ENCODE data around the gene PKN3. TPM values are rescaled to one million over a fixed set of nuclear protein-coding genes. Genes with fewer than 3 reads are reported as not detected.
"Not testable (repeated sequence)": the region's sequence is repeated elsewhere in the genome, so short reads cannot be mapped to it uniquely, and the experiment has no call there.

PKN3 gene
- polyA plus RNA-seq, result 10 to 100 TPM in 1 of 4 donors, 1 to 10 TPM in 3; 4.1 to 12.3 (median 4.5) TPM
- long read RNA-seq, donor 1, partial matches to known transcripts, result 87 of 87 reads
- long read RNA-seq, donor 1, other reads (novel, unspliced or antisense), result 0 of 87 reads
- long read RNA-seq, donor 2, partial matches to known transcripts, result 13 of 13 reads
- long read RNA-seq, donor 2, other reads (novel, unspliced or antisense), result 0 of 13 reads
- long read RNA-seq, donor 3, partial matches to known transcripts, result 32 of 32 reads
- long read RNA-seq, donor 3, other reads (novel, unspliced or antisense), result 0 of 32 reads
- long read RNA-seq, donor 4, result 0 reads
- long read RNA-seq, donor 5, result 0 reads
- long read RNA-seq, donor 6, result 0 reads
- long read RNA-seq, donor 7, result 0 reads
- long read RNA-seq, donor 8, result 0 reads
- long read RNA-seq, donor 9, partial matches to known transcripts, result 0 of 8 reads
- long read RNA-seq, donor 9, other reads (novel, unspliced or antisense), result 8 of 8 reads
- long read RNA-seq, donor 10, partial matches to known transcripts, result 0 of 36 reads
- long read RNA-seq, donor 10, other reads (novel, unspliced or antisense), result 36 of 36 reads

DNA sequence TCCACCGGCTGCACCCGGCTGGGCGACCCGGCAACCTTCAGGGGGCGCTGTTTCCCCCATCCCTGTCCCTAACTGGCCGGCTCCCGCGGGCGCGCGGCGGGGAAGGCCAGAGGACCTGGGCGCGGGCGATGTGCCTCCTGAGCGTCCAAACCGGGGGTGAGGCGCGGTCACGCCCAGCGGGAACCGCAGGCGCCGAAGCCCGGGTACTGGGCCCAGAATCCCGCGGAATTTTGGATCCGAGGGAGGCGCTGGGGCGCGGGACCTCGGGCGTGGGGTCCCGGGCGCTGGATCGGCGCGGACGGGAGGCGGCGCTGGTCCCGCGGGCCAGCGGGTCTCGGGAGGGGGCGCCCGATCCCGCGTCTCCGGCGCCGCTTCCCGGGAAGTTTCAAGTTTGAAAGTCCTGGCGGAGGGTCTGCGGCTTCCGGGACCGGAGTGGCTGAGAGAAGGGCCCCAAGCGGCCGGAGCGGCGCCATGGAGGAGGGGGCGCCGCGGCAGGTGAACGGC lies at the start of gene PKN3:
TSS of gene PKN3 (plus strand) at position 59 of the 504 bp plus-strand sequence. CDS start at position 472, 413 bp downstream.
- peak within 1 kb of the TSS in 1 of 3 donors; percentile 81 for H3K27ac ChIP-seq (ENCODE audit: low read depth in 1 of 3, low read length in 2 of 3)

DNA sequence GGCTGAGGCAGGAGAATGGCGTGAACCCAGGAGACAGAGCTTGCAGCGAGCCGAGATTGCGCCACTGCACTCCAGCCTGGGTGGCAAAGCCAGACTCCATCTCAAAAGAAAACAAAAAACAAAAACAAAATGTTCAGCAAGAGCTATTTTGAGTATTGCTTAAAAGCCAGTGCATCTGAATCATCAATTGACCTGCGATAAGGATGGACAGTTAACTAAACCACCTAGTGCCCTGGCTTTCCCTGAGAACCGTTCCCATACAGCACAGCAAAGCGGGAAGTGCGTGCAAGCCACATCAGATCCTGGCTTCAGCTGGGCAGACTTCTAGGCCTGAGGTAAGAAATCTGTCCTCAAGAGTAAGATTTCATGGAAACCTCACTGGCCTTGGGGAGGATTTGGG lies 48.4 kb upstream of the PKN3 start:
- WGBS, 3 donors, result 95 to 97% (median 96%) methylated on average over 8 of the region's 8 CpGs
- H3K4me3 ChIP-seq (ENCODE audit: low read depth in 1 of 3, low read length in 3 of 3), result no peak overlapping the region
- H3K9me3 ChIP-seq (ENCODE audit: control insufficient read depth in 2 of 2, insufficient read depth in 1 of 2, low read depth in 1 of 2, low read length in 1 of 2), result peaks cover 0 to 3% of the 10 kb centered on the region in 2 donors
- DNase-seq (no peak), FAIRE-seq (no peak)
- peaks cover 0 to 18% (median 0%) of the 10 kb centered on the region in 3 donors for H3K36me3 ChIP-seq (ENCODE audit: control insufficient read depth in 3 of 3, insufficient read depth in 2 of 3, low read depth in 1 of 3, low read length in 3 of 3)
- H3K27me3 ChIP-seq (ENCODE audit: control insufficient read depth in 3 of 3, insufficient read depth in 3 of 3, low read length in 3 of 3), result no peaks in the 10 kb centered on the region
- no peak overlapping the region for H3K27ac ChIP-seq (ENCODE audit: low read depth in 1 of 3, low read length in 2 of 3)
- peaks cover 0 to 4% (median 0%) of the 10 kb centered on the region in 3 donors for H3K4me1 ChIP-seq (ENCODE audit: control insufficient read depth in 3 of 3, insufficient read depth in 2 of 3, low read depth in 1 of 3, low read length in 2 of 3)

More for the DNA sequence above, at the start of gene PKN3:
- DNase-seq (peak; percentile 83 to 95), FAIRE-seq (no peak)
- H3K4me1 ChIP-seq (ENCODE audit: control insufficient read depth in 3 of 3, insufficient read depth in 2 of 3, low read depth in 1 of 3, low read length in 2 of 3), result no peaks in the 10 kb centered on the region
- WGBS, 3 donors, result 0% methylated on average over 27 to 65 of the region's 65 CpGs
- peaks cover 0 to 10% (median 0%) of the 10 kb centered on the region in 3 donors for H3K36me3 ChIP-seq (ENCODE audit: control insufficient read depth in 3 of 3, insufficient read depth in 2 of 3, low read depth in 1 of 3, low read length in 3 of 3)
- no peaks in the 10 kb centered on the region for H3K27me3 ChIP-seq (ENCODE audit: control insufficient read depth in 3 of 3, insufficient read depth in 3 of 3, low read length in 3 of 3)
- no peaks in the 10 kb centered on the region for H3K9me3 ChIP-seq (ENCODE audit: control insufficient read depth in 2 of 2, insufficient read depth in 1 of 2, low read depth in 1 of 2, low read length in 1 of 2)
- peak within 1 kb of the TSS; percentile 48 to 76 (median 60) for H3K4me3 ChIP-seq (ENCODE audit: low read depth in 1 of 3, low read length in 3 of 3)

DNA sequence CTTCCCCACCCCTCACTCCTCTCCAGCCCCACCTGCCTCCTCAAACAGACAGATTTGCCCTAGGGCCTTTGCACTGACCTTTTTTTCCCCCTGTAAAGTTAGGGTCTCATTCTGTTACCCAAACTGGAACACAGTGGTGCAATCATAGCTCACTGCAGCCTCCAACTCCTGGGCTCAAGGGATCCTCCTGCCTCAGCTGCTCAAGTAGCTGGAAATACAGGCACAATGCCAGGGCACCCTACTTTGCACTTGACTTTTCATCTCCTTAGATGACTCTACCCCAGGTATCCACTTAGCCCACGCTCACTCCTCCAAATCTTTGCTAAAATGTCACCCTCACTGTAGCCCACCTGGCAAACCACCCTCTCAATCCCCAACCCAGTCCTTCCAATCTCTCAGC lies 47.8 kb upstream of the PKN3 start:
- peaks cover 0 to 4% (median 0%) of the 10 kb centered on the region in 3 donors for H3K4me1 ChIP-seq (ENCODE audit: control insufficient read depth in 3 of 3, insufficient read depth in 2 of 3, low read depth in 1 of 3, low read length in 2 of 3)
- FAIRE-seq (no peak), DNase-seq (no peak)
- peaks cover 0 to 13% (median 0%) of the 10 kb centered on the region in 3 donors for H3K36me3 ChIP-seq (ENCODE audit: control insufficient read depth in 3 of 3, insufficient read depth in 2 of 3, low read depth in 1 of 3, low read length in 3 of 3)
- 97 to 100% (median 100%) methylated on average over 1 of the region's 1 CpG for whole genome bisulfite sequencing, 3 donors
- H3K4me3 ChIP-seq (ENCODE audit: low read depth in 1 of 3, low read length in 3 of 3), result no peak overlapping the region
- H3K27ac ChIP-seq (ENCODE audit: low read depth in 1 of 3, low read length in 2 of 3), result no peak overlapping the region
- peaks cover 0 to 3% of the 10 kb centered on the region in 2 donors for H3K9me3 ChIP-seq (ENCODE audit: control insufficient read depth in 2 of 2, insufficient read depth in 1 of 2, low read depth in 1 of 2, low read length in 1 of 2)
- no peaks in the 10 kb centered on the region for H3K27me3 ChIP-seq (ENCODE audit: control insufficient read depth in 3 of 3, insufficient read depth in 3 of 3, low read length in 3 of 3)

DNA sequence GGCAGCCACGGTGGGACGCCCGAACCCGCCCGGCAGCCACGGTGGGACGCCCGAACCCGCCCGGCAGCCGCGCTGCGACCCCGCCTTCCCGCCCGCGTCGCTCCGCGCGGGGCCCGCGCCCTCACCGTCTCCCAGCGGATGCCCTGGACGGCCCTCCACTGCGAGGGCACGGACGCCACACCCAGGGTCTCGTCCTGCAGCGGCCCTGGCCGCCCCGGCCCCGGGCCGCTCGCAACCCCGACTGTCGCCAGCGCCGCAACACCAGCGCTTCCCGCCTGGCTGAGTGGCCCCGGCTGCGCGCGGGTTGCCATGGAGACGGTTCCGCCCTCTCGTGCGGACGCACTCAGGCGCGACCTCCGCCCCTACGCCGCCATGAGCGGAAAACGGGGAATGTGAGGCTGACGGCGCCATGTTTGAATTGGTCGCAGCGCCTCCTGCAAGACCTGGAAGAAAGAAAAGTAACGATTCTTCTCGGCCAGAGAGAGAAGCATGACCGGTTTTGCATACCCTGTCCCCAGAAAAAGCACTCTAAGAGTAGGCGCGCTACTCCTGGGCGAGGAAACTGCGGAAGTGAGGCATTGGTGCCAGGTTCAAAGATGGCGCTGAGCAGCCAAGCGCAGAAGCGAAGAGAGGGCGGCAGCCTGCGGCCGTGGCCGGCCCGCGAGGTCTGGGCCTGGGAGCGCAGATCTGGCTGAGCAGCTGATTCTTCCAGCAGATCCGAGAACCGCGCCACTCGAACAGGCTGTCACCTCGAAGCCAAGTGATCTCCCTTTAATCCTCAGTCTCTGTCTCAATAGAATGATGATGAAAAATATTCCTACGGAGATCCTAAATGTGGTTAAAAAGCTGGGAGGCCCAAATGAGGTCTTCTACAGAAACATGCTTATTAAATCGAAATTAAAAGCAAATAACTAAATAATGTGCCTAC lies 45.6 kb upstream of the PKN3 start, which contains the start of gene DYNC2I2:
TSS of gene DYNC2I2 (minus strand) at position 432 of the 928 bp plus-strand sequence. CDS start at position 311, 121 bp downstream.
- H3K9me3 ChIP-seq (ENCODE audit: control insufficient read depth in 2 of 2, insufficient read depth in 1 of 2, low read depth in 1 of 2, low read length in 1 of 2), result peaks cover 0 to 3% of the 10 kb centered on the region in 2 donors
- FAIRE-seq (no peak), DNase-seq (peak; percentile 94 to 99)

DNA sequence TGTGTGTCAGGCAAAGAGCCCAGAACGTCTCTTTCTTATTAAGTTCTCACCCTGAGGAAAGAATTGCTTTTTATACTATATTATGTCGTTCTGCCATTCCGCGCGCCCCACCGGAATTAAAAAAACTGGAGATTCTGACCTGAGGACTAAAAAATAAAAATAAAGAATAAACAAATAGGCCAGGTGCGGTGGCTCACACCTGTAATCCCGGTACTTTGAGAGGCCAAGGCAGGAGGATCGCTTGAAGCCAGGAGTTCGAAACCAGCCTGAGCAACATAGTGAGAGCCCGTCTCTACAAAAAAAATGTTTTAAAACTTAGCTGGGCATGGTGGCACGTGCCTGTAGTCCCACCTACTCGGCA lies 45.0 kb upstream of the PKN3 start:
- no peak for FAIRE-seq
- DNase-seq, result no peak
- Histone ChIP-seq H3K9me3 (ENCODE audit: control insufficient read depth in 2 of 2, insufficient read depth in 1 of 2, low read depth in 1 of 2, low read length in 1 of 2) (peaks cover 0 to 3% of the 10 kb centered on the region in 2 donors), H3K4me3 (ENCODE audit: low read depth in 1 of 3, low read length in 3 of 3) (peak overlapping the region in 1 of 3 donors; percentile 83), H3K27me3 (ENCODE audit: control insufficient read depth in 3 of 3, insufficient read depth in 3 of 3, low read length in 3 of 3) (no peaks in the 10 kb centered on the region), H3K4me1 (ENCODE audit: control insufficient read depth in 3 of 3, insufficient read depth in 2 of 3, low read depth in 1 of 3, low read length in 2 of 3) (peaks cover 0 to 4% (median 0%) of the 10 kb centered on the region in 3 donors), H3K27ac (ENCODE audit: low read depth in 1 of 3, low read length in 2 of 3) (peak overlapping the region; percentile 97 to 100 (median 98)), H3K36me3 (ENCODE audit: control insufficient read depth in 3 of 3, insufficient read depth in 2 of 3, low read depth in 1 of 3, low read length in 3 of 3) (peaks cover 0 to 9% (median 0%) of the 10 kb centered on the region in 3 donors)
- WGBS, 3 donors, result 95 to 96% (median 96%) methylated on average over 13 of the region's 13 CpGs

More for the DNA sequence above, 45.6 kb upstream of the PKN3 start, which contains the start of gene DYNC2I2:
- Histone ChIP-seq H3K27ac (ENCODE audit: low read depth in 1 of 3, low read length in 2 of 3) (peak within 1 kb of the TSS; percentile 97 to 100 (median 98)), H3K27me3 (ENCODE audit: control insufficient read depth in 3 of 3, insufficient read depth in 3 of 3, low read length in 3 of 3) (no peaks in the 10 kb centered on the region), H3K36me3 (ENCODE audit: control insufficient read depth in 3 of 3, insufficient read depth in 2 of 3, low read depth in 1 of 3, low read length in 3 of 3) (peaks cover 0 to 9% (median 0%) of the 10 kb centered on the region in 3 donors), H3K4me3 (ENCODE audit: low read depth in 1 of 3, low read length in 3 of 3) (peak within 1 kb of the TSS; percentile 76 to 86 (median 83)), H3K4me1 (ENCODE audit: control insufficient read depth in 3 of 3, insufficient read depth in 2 of 3, low read depth in 1 of 3, low read length in 2 of 3) (peaks cover 0 to 4% (median 0%) of the 10 kb centered on the region in 3 donors)
- 0 to 1% (median 1%) methylated on average over 58 to 86 of the region's 86 CpGs for WGBS, 3 donors

DNA sequence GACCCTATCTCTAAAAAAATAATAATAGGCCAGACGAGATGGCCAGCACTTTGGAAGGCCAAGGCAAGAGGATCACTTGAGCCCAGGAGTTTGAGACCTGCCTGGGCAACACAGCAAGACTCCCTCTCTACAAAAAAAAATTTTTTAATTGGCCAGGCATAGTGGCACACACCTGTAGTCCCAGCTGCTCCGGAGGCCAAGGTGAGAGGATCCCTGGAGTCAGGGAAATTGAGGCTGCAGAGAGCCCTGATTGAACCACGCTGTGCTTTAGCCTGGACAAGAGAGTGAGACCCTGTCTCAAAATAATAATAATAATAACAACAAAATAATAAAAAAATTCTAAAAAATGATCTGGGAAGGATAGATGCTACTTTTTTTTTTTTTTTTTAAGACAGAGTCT lies 44.5 kb upstream of the PKN3 start:
- FAIRE-seq (no peak), DNase-seq (no peak)
- no peak overlapping the region for H3K27ac ChIP-seq (ENCODE audit: low read depth in 1 of 3, low read length in 2 of 3)
- H3K4me1 ChIP-seq (ENCODE audit: control insufficient read depth in 3 of 3, insufficient read depth in 2 of 3, low read depth in 1 of 3, low read length in 2 of 3), result peaks cover 0 to 4% (median 0%) of the 10 kb centered on the region in 3 donors
- peaks cover 0 to 3% of the 10 kb centered on the region in 2 donors for H3K9me3 ChIP-seq (ENCODE audit: control insufficient read depth in 2 of 2, insufficient read depth in 1 of 2, low read depth in 1 of 2, low read length in 1 of 2)
- WGBS, 3 donors, result 89 to 93% (median 90%) methylated on average over 3 of the region's 3 CpGs
- peaks cover 0 to 9% (median 0%) of the 10 kb centered on the region in 3 donors for H3K36me3 ChIP-seq (ENCODE audit: control insufficient read depth in 3 of 3, insufficient read depth in 2 of 3, low read depth in 1 of 3, low read length in 3 of 3)
- H3K4me3 ChIP-seq (ENCODE audit: low read depth in 1 of 3, low read length in 3 of 3), result no peak overlapping the region
- H3K27me3 ChIP-seq (ENCODE audit: control insufficient read depth in 3 of 3, insufficient read depth in 3 of 3, low read length in 3 of 3), result no peaks in the 10 kb centered on the region

DNA sequence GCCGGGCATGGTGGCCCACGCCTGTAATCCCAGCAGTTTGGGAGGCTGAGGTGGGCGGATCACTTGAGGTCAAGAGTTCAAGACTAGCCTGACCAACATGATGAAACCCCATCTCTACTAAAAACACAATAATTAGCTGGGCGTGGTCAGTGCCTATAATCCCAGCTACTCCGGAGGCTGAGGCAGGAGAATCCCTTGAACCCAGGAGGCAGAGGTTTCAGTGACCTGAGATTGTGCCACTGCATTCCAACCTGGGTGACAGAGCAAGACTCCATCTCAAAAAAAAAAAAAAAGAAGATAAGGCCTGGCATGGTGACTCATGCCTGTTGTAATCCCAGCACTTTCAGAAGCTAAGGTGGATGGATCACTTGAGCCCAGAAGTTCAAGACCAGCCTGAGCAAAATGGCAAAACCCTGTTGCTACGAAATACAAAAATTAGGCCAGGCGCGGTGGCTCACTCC lies 35.8 kb upstream of the PKN3 start:
- H3K9me3 ChIP-seq (ENCODE audit: control insufficient read depth in 2 of 2, insufficient read depth in 1 of 2, low read depth in 1 of 2, low read length in 1 of 2); H3K4me1 ChIP-seq (ENCODE audit: control insufficient read depth in 3 of 3, insufficient read depth in 2 of 3, low read depth in 1 of 3, low read length in 2 of 3); H3K27ac ChIP-seq (ENCODE audit: low read depth in 1 of 3, low read length in 2 of 3); H3K4me3 ChIP-seq (ENCODE audit: low read depth in 1 of 3, low read length in 3 of 3); H3K27me3 ChIP-seq (ENCODE audit: control insufficient read depth in 3 of 3, insufficient read depth in 3 of 3, low read length in 3 of 3); FAIRE-seq; H3K36me3 ChIP-seq (ENCODE audit: control insufficient read depth in 3 of 3, insufficient read depth in 2 of 3, low read depth in 1 of 3, low read length in 3 of 3): not testable (repeated sequence)
- 75 to 88% (median 77%) methylated on average over 8 of the region's 8 CpGs for WGBS, 3 donors
- DNase-seq, result peak in 1 of 2 donors; percentile 69

Data from small intestine (tissue), 16 donors.